Adrenal gland (tissue), 5 donors: Measurements from ENCODE around the gene ADCK1.

Experiments used
- POLR2A ChIP-seq, 2 donors: fragments of 450-650 bp; IDR thresholded peaks; one replicate each; pipeline ENCODE4 v1.6.1; 2017; ENCODE audit warnings: antibody characterized with exemption in 2 of 2, mild to moderate bottlenecking in 2 of 2, moderate library complexity in 1 of 2
- TF ChIP-seq, protein P1 (sequence below), 6 experiments: fragments of 450-650 bp in 4 of 6; fragments of 200-600 bp in 2 of 6; sonication (generic) in 1 of 6; IDR thresholded peaks; 1 replicate in 5 of 6; 2 replicates in 1 of 6; pipeline versions ENCODE4 v1.5.1 to v1.8.0; 2016 to 2021; ENCODE audit warnings: antibody characterized with exemption in 6 of 6, mild to moderate bottlenecking in 2 of 6, moderate library complexity in 1 of 6
- donor health status: DM: no; HTN: no; CAD: no.

DNA sequence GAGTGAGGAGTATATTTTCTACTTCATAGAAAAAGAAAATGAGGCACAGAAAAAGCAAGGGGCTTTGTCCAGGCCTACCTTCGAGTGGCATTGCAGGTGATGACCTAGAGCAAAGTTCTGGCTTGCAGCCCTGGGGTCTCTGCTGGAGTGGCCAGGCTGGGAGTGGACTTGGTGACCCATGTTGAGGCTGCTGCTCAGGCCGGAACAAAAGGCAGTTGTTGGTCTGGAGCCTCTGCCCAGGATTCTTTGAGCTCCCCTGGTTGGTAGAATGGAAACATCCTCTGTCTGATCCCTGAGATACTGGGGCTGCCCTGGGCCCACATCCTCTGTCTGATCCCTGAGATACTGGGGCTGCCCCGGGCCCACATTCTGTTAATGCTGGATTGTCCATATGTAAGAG is 86.1 kb downstream of the ADCK1 start:
- TF ChIP-seq, protein P1, sequence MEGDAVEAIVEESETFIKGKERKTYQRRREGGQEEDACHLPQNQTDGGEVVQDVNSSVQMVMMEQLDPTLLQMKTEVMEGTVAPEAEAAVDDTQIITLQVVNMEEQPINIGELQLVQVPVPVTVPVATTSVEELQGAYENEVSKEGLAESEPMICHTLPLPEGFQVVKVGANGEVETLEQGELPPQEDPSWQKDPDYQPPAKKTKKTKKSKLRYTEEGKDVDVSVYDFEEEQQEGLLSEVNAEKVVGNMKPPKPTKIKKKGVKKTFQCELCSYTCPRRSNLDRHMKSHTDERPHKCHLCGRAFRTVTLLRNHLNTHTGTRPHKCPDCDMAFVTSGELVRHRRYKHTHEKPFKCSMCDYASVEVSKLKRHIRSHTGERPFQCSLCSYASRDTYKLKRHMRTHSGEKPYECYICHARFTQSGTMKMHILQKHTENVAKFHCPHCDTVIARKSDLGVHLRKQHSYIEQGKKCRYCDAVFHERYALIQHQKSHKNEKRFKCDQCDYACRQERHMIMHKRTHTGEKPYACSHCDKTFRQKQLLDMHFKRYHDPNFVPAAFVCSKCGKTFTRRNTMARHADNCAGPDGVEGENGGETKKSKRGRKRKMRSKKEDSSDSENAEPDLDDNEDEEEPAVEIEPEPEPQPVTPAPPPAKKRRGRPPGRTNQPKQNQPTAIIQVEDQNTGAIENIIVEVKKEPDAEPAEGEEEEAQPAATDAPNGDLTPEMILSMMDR (IDR thresholded peaks at IDR 0.05) = no peak
- no peak for TF ChIP-seq POLR2A (IDR thresholded peaks at IDR 0.05)
